NCI-H128 (cell line): Measurements from ENCODE around the gene NCBP1.

Experiments
- DNase-seq: peaks from one replicate; lab custom pipeline; 2025; ENCODE audit not compliant: unreplicated experiment; lab: John Stamatoyannopoulos, UW

NCBP1 gene

GRCh38 chr9:97710356-97711222 is 77.0 kb downstream of the NCBP1 start:
- DNase-seq, result peak; percentile 27

DNA sequence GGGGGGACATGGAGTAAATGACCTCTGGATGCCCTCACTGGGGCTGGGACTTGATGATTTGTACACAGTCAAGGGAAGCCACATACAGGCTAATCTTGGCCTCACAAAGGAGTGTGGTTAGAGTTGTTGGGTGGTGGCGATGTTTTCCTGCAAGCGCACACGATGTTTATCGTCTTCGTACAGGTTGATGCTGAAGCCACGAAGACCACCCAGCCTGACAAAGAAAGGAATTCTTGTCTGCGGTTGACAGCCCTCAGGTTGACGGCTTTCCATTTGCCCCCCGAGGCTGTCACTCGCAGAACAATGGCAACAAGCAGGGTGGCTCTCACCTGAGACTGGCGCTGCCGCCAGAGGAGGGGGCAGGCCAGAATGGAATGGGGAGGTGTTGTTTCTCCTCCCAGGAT is 77.6 kb downstream of the NCBP1 start:
- DNase-seq, result no peak

- DNase-seq, result no peak
Observed at GRCh38 chr9:97714435-97714834, 80.8 kb downstream of the NCBP1 start.

DNA sequence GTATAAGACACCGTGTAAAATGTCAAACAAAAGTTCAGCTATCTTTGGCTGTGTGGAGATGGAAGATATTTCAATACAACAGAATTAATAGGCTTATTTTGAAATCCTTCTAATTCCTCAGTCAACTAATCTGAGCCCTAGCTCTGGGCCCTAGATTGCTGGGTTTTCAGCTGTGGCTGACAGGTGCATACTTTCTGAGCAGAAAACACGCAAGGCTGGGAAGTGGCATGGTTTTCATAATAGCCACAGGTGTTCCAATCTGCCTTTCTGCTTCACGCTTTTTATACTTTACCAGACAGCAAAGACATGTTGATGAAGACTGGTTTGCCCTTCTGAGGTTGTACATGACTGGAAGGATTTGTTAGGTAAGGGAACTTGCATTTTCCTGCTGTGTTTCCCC is 84.2 kb downstream of the NCBP1 start:
- no peak for DNase-seq

GRCh38 chr9:97721396-97721795 is 87.8 kb downstream of the NCBP1 start:
- no peak for DNase-seq

- no peak for DNase-seq
Observed at GRCh38 chr9:97722331-97722730, 88.7 kb downstream of the NCBP1 start.
